CD4-positive, alpha-beta memory T cell (primary cell): ENCODE results near the gene C6orf163. TPM values are rescaled to one million over a fixed set of nuclear protein-coding genes. Genes with fewer than 3 reads are reported as not detected.

Experiments
- CTCF ChIA-PET: fragments of 350-600 bp; sonication (Branson Sonifier 250); formaldehyde crosslinking; loops from one replicate; lab custom pipeline; 2021; ENCODE audit warnings: inconsistent platforms; ENCODE audit not compliant: partially characterized antibody; lab: Charles Lee
- POLR2A ChIA-PET: fragments of 350-600 bp; sonication (Branson Sonifier 250); formaldehyde crosslinking; loops from one replicate; lab custom pipeline; 2021; ENCODE audit not compliant: partially characterized antibody; lab: Charles Lee
- DNase-seq, 5 donors: peaks; one replicate each; pipeline versions ENCODE4 v3.0.0 to v3.0.0-alpha.2; 2020 to 2022; ENCODE audit warnings: mixed read lengths in 1 of 5
- H3K27ac ChIP-seq: one replicate; pipeline ENCODE4 v1.7.0; 2013; ENCODE audit warnings: low read depth, low read length
- H3K27me3 ChIP-seq: 2 replicates; pipeline ENCODE4 v1.7.0; 2013; ENCODE audit warnings: mild to moderate bottlenecking, low read length, moderate library complexity; ENCODE audit not compliant: insufficient read depth
- H3K36me3 ChIP-seq: 2 replicates; pipeline ENCODE4 v1.7.0; 2013; ENCODE audit warnings: mild to moderate bottlenecking, low read length, moderate library complexity; ENCODE audit not compliant: insufficient read depth
- H3K4me1 ChIP-seq: 2 replicates; pipeline ENCODE4 v1.7.0; 2013; ENCODE audit warnings: mild to moderate bottlenecking, low read length, moderate library complexity; ENCODE audit not compliant: insufficient read depth
- H3K4me3 ChIP-seq, 2 donors: one replicate each; pipeline ENCODE4 v1.7.0; 2013; ENCODE audit warnings: low read length in 2 of 2, mild to moderate bottlenecking in 1 of 2
- H3K9me3 ChIP-seq, 2 donors: one replicate each; pipeline ENCODE4 v1.7.0; 2013; ENCODE audit warnings: low read length in 2 of 2, control low read depth in 1 of 2; ENCODE audit not compliant: control insufficient read depth in 1 of 2
- H3K27ac Mint-ChIP-seq, 7 donors: one replicate each; pipeline ENCODE4 v1.8.0; 2020 to 2021; ENCODE audit warnings: mixed read lengths in 7 of 7, mild to moderate bottlenecking in 6 of 7, inconsistent platforms in 3 of 7, moderate library complexity in 3 of 7
- H3K27me3 Mint-ChIP-seq, 2 donors: one replicate each; pipeline ENCODE4 v1.8.0; 2020 to 2021; ENCODE audit warnings: mixed read lengths in 2 of 2
- H3K36me3 Mint-ChIP-seq, 2 donors: one replicate each; pipeline ENCODE4 v1.8.0; 2020 to 2021; ENCODE audit warnings: mixed read lengths in 2 of 2, inconsistent platforms in 1 of 2, mild to moderate bottlenecking in 1 of 2
- H3K4me1 Mint-ChIP-seq, 4 donors: one replicate each; pipeline ENCODE4 v1.8.0; 2020 to 2021; ENCODE audit warnings: mixed read lengths in 4 of 4, mild to moderate bottlenecking in 1 of 4
- H3K4me3 Mint-ChIP-seq, 8 donors: one replicate each; pipeline ENCODE4 v1.8.0; 2020 to 2021; ENCODE audit warnings: mixed read lengths in 8 of 8, mild to moderate bottlenecking in 7 of 8, moderate library complexity in 6 of 8, inconsistent platforms in 3 of 8
- H3K9me3 Mint-ChIP-seq, 8 donors: one replicate each; pipeline ENCODE4 v1.8.0; 2020 to 2021; ENCODE audit warnings: mixed read lengths in 8 of 8, mild to moderate bottlenecking in 5 of 8, inconsistent platforms in 3 of 8, moderate library complexity in 1 of 8
- intact Hi-C: fragments of 100-400 bp; cut with micrococcal nuclease; formaldehyde crosslinking; loops from one replicate; pipeline ENCODE4 v1.15.1; 2023
- polyA plus RNA-seq, 2 donors: library from polyadenylated mRNA; unstranded; fragments of 300-500 nt; fragmentation: Illumina TruSeq; gene quantifications; one replicate each; pipeline ENCODE4 v1.2.3, GENCODE V29; 2021
- total RNA-seq, 2 experiments: library from RNA; stranded (reverse); gene quantifications; one replicate each; pipeline ENCODE4 v1.2.3, GENCODE V29; 2021

The C6orf163 gene
- total and polyA plus RNA-seq, 4 experiments from 2014 or later: 0.31 to 5.7 (median 4.1) TPM; not detected in 1

GRCh38 chr6:87336367-87336766 is 8.2 kb upstream of the C6orf163 start:
- DNase-seq: no peak

DNA sequence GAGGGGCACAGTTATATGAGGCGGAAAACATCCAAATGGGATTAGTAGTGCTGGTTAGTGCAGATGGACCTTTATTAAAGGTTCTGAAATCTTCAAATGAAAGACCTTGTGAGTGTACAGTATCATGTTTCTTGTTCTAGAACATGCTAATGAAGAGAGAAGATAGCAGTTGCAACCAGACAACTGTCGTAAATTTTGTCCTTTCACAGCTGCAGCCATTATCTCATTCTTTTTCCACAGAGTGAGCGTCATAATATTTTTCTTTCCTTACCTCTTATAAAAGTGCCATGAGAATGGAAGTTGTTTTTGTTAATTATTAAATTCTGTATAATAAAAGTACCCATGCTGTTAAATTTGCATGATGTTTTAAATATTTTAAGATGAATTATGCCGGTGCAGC is 4.4 kb upstream of the C6orf163 start:
- H3K27me3 ChIP-seq: no peaks in the 10 kb centered on the region
- no peaks in the 10 kb centered on the region for H3K9me3 ChIP-seq
- Mint-ChIP-seq H3K27ac (peak overlapping the region in 1 of 7 donors; percentile 32), H3K36me3 (peaks cover 27 to 32% of the 10 kb centered on the region in 2 donors), H3K4me1 (peaks cover 0 to 4% (median 0%) of the 10 kb centered on the region in 4 donors), H3K4me3 (no peak overlapping the region), H3K27me3 (no peaks in the 10 kb centered on the region), H3K9me3 (no peaks in the 10 kb centered on the region)
- CTCF ChIA-PET: interaction anchor here (2.4 kb wide), 1 partner anchor 18 kb away, joined by 5 read pairs; the partner anchor contains the start of gene SMIM8
- no peaks in the 10 kb centered on the region for H3K4me1 ChIP-seq
- no peak for DNase-seq
- intact Hi-C loops: no loop called here
- no peaks in the 10 kb centered on the region for H3K36me3 ChIP-seq
- no peak overlapping the region for H3K4me3 ChIP-seq
- no peak overlapping the region for H3K27ac ChIP-seq
- POLR2A ChIA-PET: no interaction called here

More at GRCh38 chr6:87336367-87336766, 8.2 kb upstream of the C6orf163 start:
- ChIA-PET POLR2A (no interaction called here), CTCF (interaction anchor here (1.1 to 1.9 kb wide), 2 partner anchors 14 to 28 kb away, joined by 3 to 9 read pairs; partner anchors contain the start of gene SMIM8)
- no peaks in the 10 kb centered on the region for H3K9me3 ChIP-seq
- peaks cover 11% of the 10 kb centered on the region for H3K4me1 ChIP-seq
- peak overlapping the region in 1 of 8 donors; percentile 6 for H3K4me3 Mint-ChIP-seq
- no peak overlapping the region for H3K4me3 ChIP-seq
- no peak overlapping the region for H3K27ac Mint-ChIP-seq
- H3K36me3 ChIP-seq: no peaks in the 10 kb centered on the region
- peaks cover 31% of the 10 kb centered on the region in 2 donors for H3K36me3 Mint-ChIP-seq
- H3K27me3 ChIP-seq: no peaks in the 10 kb centered on the region
- H3K4me1 Mint-ChIP-seq: peaks cover 13 to 18% (median 16%) of the 10 kb centered on the region in 4 donors
- no peaks in the 10 kb centered on the region for H3K27me3 Mint-ChIP-seq
- H3K9me3 Mint-ChIP-seq: peaks cover 0 to 8% (median under 1%) of the 10 kb centered on the region in 8 donors
- intact Hi-C loops: no loop called here
- no peak overlapping the region for H3K27ac ChIP-seq

- no peaks in the 10 kb centered on the region for H3K9me3 Mint-ChIP-seq
- intact Hi-C loops: no loop called here
- H3K36me3 Mint-ChIP-seq: peaks cover 27 to 34% of the 10 kb centered on the region in 2 donors
- CTCF ChIA-PET: no interaction called here
- H3K27me3 ChIP-seq: no peaks in the 10 kb centered on the region
- POLR2A ChIA-PET: no interaction called here
- H3K4me3 Mint-ChIP-seq: no peak overlapping the region
- H3K4me1 ChIP-seq: no peaks in the 10 kb centered on the region
- no peak overlapping the region for H3K27ac ChIP-seq
- no peaks in the 10 kb centered on the region for H3K36me3 ChIP-seq
- no peaks in the 10 kb centered on the region for H3K27me3 Mint-ChIP-seq
- H3K4me1 Mint-ChIP-seq: peaks cover 0 to 3% (median 0%) of the 10 kb centered on the region in 4 donors
- H3K27ac Mint-ChIP-seq: no peak overlapping the region
- no peaks in the 10 kb centered on the region for H3K9me3 ChIP-seq
- no peak overlapping the region for H3K4me3 ChIP-seq
- DNase-seq: no peak
Observed at GRCh38 chr6:87341158-87341557, 3.5 kb upstream of the C6orf163 start.

DNA sequence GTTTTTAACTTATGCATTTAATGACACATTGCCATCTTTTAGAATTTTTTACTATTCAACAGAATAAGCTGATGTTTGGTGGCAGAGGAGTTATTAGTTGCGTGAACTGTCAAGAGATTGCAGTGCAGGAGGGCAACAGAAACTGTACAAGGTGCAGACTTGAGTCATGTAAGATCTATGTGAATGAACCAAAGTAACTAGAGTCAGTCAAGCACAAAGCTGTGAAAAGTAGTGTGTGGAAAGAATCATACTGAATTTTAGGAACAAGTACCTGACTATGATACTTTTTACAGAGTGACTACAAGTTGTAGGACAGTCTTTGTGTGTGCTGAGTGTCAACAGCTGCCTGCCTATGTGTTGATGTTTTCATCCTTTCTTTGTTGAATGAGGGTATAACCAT is 2.7 kb upstream of the C6orf163 start:
- H3K9me3 Mint-ChIP-seq: no peaks in the 10 kb centered on the region
- no peaks in the 10 kb centered on the region for H3K9me3 ChIP-seq
- no peak overlapping the region for H3K4me3 Mint-ChIP-seq
- no peak overlapping the region for H3K27ac ChIP-seq
- no peak overlapping the region for H3K27ac Mint-ChIP-seq
- POLR2A ChIA-PET: no interaction called here
- no peaks in the 10 kb centered on the region for H3K36me3 ChIP-seq
- H3K4me1 Mint-ChIP-seq: no peaks in the 10 kb centered on the region
- intact Hi-C loops: no loop called here
- CTCF ChIA-PET: interaction anchor here (1.1 kb wide), 1 partner anchor 53 kb away, joined by 3 read pairs; no protein-coding TSS in a partner anchor
- no peaks in the 10 kb centered on the region for H3K27me3 ChIP-seq
- peaks cover 29 to 36% of the 10 kb centered on the region in 2 donors for H3K36me3 Mint-ChIP-seq
- DNase-seq: no peak
- H3K27me3 Mint-ChIP-seq: no peaks in the 10 kb centered on the region
- H3K4me3 ChIP-seq: no peak overlapping the region
- no peaks in the 10 kb centered on the region for H3K4me1 ChIP-seq

DNA sequence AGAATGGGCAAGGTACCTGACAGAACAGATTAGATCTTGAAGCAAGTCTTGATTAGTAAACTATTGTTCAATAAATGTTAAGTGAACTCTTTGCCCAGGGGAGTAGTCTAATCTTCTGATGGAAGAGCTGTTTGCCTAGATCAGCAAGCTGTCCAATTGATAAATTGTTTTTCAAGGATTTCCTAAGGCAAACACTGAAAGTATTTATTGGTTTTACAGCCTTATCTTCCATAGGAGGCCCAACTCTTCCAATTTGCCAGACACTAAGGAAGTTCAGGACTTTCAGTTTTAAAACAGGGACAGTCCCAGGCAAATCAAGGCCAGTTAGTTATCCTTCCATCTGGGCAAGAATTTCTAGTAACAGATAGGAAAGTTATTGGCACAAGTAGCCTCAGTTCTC is 1.8 kb upstream of the C6orf163 start:
- Histone ChIP-seq H3K27ac (no peak overlapping the region), H3K9me3 (no peaks in the 10 kb centered on the region), H3K4me3 (no peak overlapping the region), H3K4me1 (no peaks in the 10 kb centered on the region), H3K27me3 (no peaks in the 10 kb centered on the region), H3K36me3 (no peaks in the 10 kb centered on the region)
- ChIA-PET POLR2A (no interaction called here), CTCF (interaction anchor here (1.1 kb wide), 1 partner anchor 52 kb away, joined by 3 read pairs; no protein-coding TSS in a partner anchor)
- no peaks in the 10 kb centered on the region for H3K27me3 Mint-ChIP-seq
- no peaks in the 10 kb centered on the region for H3K4me1 Mint-ChIP-seq
- H3K36me3 Mint-ChIP-seq: peaks cover 30 to 37% of the 10 kb centered on the region in 2 donors
- DNase-seq: no peak
- intact Hi-C loops: no loop called here
- no peaks in the 10 kb centered on the region for H3K9me3 Mint-ChIP-seq
- H3K4me3 Mint-ChIP-seq: no peak overlapping the region
- H3K27ac Mint-ChIP-seq: no peak overlapping the region

DNA sequence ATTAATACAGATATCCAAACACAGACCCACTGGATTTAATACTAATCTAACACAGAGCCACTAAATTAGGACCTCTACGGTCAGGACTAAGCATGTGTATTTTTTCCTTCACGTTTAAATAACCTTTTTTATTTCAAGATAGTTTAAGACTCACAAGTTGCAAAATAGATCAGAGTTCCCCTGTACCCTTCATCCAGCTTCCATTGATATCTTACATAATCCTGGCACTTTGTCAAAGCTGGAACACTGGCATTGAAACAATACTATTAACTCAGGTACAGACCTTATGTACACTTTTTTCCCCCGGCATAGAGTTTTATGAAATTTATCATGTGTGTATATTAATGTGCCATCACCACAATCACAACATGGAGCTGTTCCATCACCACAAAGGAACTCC is 2.1 kb downstream of the C6orf163 start:
- Histone ChIP-seq H3K27ac (no peak overlapping the region), H3K9me3 (no peaks in the 10 kb centered on the region), H3K27me3 (no peaks in the 10 kb centered on the region), H3K4me1 (no peaks in the 10 kb centered on the region), H3K4me3 (no peak overlapping the region), H3K36me3 (no peaks in the 10 kb centered on the region)
- CTCF ChIA-PET: interaction anchor here (1.3 kb wide), 1 partner anchor 28 kb away, joined by 3 read pairs; no protein-coding TSS in a partner anchor
- intact Hi-C loops: no loop called here
- Mint-ChIP-seq H3K27ac (no peak overlapping the region), H3K36me3 (peaks cover 14 to 22% of the 10 kb centered on the region in 2 donors), H3K4me3 (no peak overlapping the region), H3K27me3 (no peaks in the 10 kb centered on the region), H3K9me3 (peaks cover 0 to 2% (median 0%) of the 10 kb centered on the region in 8 donors), H3K4me1 (no peaks in the 10 kb centered on the region)
- POLR2A ChIA-PET: no interaction called here
- no peak for DNase-seq

GRCh38 chr6:87349896-87350295 is 5.3 kb downstream of the C6orf163 start:
- peaks cover 0 to 2% (median 0%) of the 10 kb centered on the region in 8 donors for H3K9me3 Mint-ChIP-seq
- POLR2A ChIA-PET: no interaction called here
- intact Hi-C loops: no loop called here

More at GRCh38 chr6:87349896-87350295, 5.3 kb downstream of the C6orf163 start:
- Mint-ChIP-seq H3K36me3 (peaks cover 7 to 12% of the 10 kb centered on the region in 2 donors), H3K4me1 (no peaks in the 10 kb centered on the region), H3K4me3 (no peak overlapping the region), H3K27ac (no peak overlapping the region), H3K27me3 (no peaks in the 10 kb centered on the region)
- Histone ChIP-seq H3K36me3 (no peaks in the 10 kb centered on the region), H3K4me1 (no peaks in the 10 kb centered on the region), H3K27ac (no peak overlapping the region), H3K4me3 (no peak overlapping the region), H3K27me3 (no peaks in the 10 kb centered on the region), H3K9me3 (no peaks in the 10 kb centered on the region)
- no peak for DNase-seq
- CTCF ChIA-PET: no interaction called here
